SK-N-SH treated with all-trans-retinoic acid at 6 μM for 48 hours (cell line): Measurements from ENCODE around the gene TERC.

Experiments used
- ATAC-seq: fragments of 200-7000 bp; cut with Tn5 transposase; 3 replicates; pipeline ENCODE4 v1.9.1; 2020; ENCODE audit warnings: mild to moderate bottlenecking, moderate library complexity
- ARNTL ChIP-seq: fragments of 450-650 bp; formaldehyde crosslinking; IDR thresholded peaks from 2 replicates; pipeline ENCODE4 v1.5.0; 2020; ENCODE audit warnings: low read depth, mild to moderate bottlenecking, moderate library complexity, borderline replicate concordance
- BACH2 ChIP-seq: fragments of 250-450 bp; sonication (Bioruptor Pico); IDR thresholded peaks from 2 replicates; pipeline ENCODE4 v1.9.0; 2021; ENCODE audit warnings: mild to moderate bottlenecking, borderline replicate concordance
- CSDC2 ChIP-seq: fragments of 250-450 bp; sonication (Bioruptor Pico); IDR thresholded peaks from 2 replicates; pipeline ENCODE4 v1.5.0; 2020; ENCODE audit warnings: mild to moderate bottlenecking, moderate library complexity
- ESRRG ChIP-seq: fragments of 250-450 bp; sonication (Bioruptor Pico); IDR thresholded peaks from 2 replicates; pipeline ENCODE4 v1.6.1; 2021; ENCODE audit warnings: mild to moderate bottlenecking
- GLIS3 ChIP-seq: fragments of 250-450 bp; sonication (Bioruptor Pico); IDR thresholded peaks from 2 replicates; pipeline ENCODE4 v1.5.0; 2020; ENCODE audit warnings: mild to moderate bottlenecking, moderate library complexity
- ISL1 ChIP-seq: fragments of 250-450 bp; sonication (Bioruptor Pico); IDR thresholded peaks from 2 replicates; pipeline ENCODE4 v2.1.2; 2022; ENCODE audit warnings: mild to moderate bottlenecking, moderate library complexity
- OSR1 ChIP-seq: fragments of 250-450 bp; sonication (Bioruptor Pico); IDR thresholded peaks from 2 replicates; pipeline ENCODE4 v1.8.0; 2022; ENCODE audit warnings: moderate library complexity, mild to moderate bottlenecking, inconsistent platforms
- PPARA ChIP-seq: fragments of 250-450 bp; sonication (Bioruptor Pico); IDR thresholded peaks from 2 replicates; pipeline ENCODE4 v1.5.0; 2020; ENCODE audit warnings: mild to moderate bottlenecking, borderline replicate concordance
- RARB ChIP-seq: fragments of 250-450 bp; sonication (Bioruptor Pico); IDR thresholded peaks from 2 replicates; pipeline ENCODE4 v1.8.0; 2021; ENCODE audit warnings: mild to moderate bottlenecking, moderate library complexity
- SNAI2 ChIP-seq: fragments of 250-450 bp; sonication (Bioruptor Pico); IDR thresholded peaks from 2 replicates; pipeline ENCODE4 v1.5.0; 2020; ENCODE audit warnings: mild to moderate bottlenecking, moderate library complexity
- TCF4 ChIP-seq: fragments of 250-450 bp; sonication (Bioruptor Pico); IDR thresholded peaks from 2 replicates; pipeline ENCODE4 v1.8.0; 2021; ENCODE audit warnings: mild to moderate bottlenecking, moderate library complexity, borderline replicate concordance
- TOX ChIP-seq: fragments of 250-450 bp; sonication (Bioruptor Pico); IDR thresholded peaks from 2 replicates; pipeline ENCODE4 v1.8.0; 2021; ENCODE audit warnings: mild to moderate bottlenecking, moderate library complexity, borderline replicate concordance
- ZFP3 ChIP-seq: fragments of 250-450 bp; sonication (Bioruptor Pico); IDR thresholded peaks from 2 replicates; pipeline ENCODE4 v1.5.0; 2020; ENCODE audit warnings: mild to moderate bottlenecking, moderate library complexity
- ZFP30 ChIP-seq: fragments of 450-650 bp; formaldehyde crosslinking; IDR thresholded peaks from 2 replicates; pipeline ENCODE4 v1.5.0; 2022; ENCODE audit warnings: mild to moderate bottlenecking, moderate library complexity
- ZNF565 ChIP-seq: fragments of 450-650 bp; formaldehyde crosslinking; conservative IDR thresholded peaks from 2 replicates; pipeline ENCODE4 v1.5.0; 2020; ENCODE audit warnings: low read depth, mild to moderate bottlenecking, moderate library complexity
- ZNF70 ChIP-seq: fragments of 450-650 bp; formaldehyde crosslinking; IDR thresholded peaks from 2 replicates; pipeline ENCODE4 v1.5.0; 2020; ENCODE audit warnings: mild to moderate bottlenecking, moderate library complexity
- ZNF8 ChIP-seq: fragments of 450-650 bp; formaldehyde crosslinking; IDR thresholded peaks from 2 replicates; pipeline ENCODE4 v1.5.0; 2020; ENCODE audit warnings: mild to moderate bottlenecking, moderate library complexity
- TF ChIP-seq, protein P1 (sequence below): fragments of 250-450 bp; sonication (Bioruptor Pico); IDR thresholded peaks from 2 replicates; pipeline ENCODE4 v1.8.0; 2021; ENCODE audit warnings: low read depth, mild to moderate bottlenecking, moderate library complexity, borderline replicate concordance
- TF ChIP-seq, protein P2 (sequence below): fragments of 250-450 bp; sonication (Bioruptor Pico); IDR thresholded peaks from 2 replicates; pipeline ENCODE4 v1.8.0; 2020; ENCODE audit warnings: mild to moderate bottlenecking, moderate library complexity, borderline replicate concordance
- TF ChIP-seq, protein P3 (sequence below): fragments of 250-450 bp; sonication (Bioruptor Pico); IDR thresholded peaks from 2 replicates; pipeline ENCODE4 v1.5.1; 2021; ENCODE audit warnings: mild to moderate bottlenecking, moderate library complexity
- TF ChIP-seq, protein P4 (sequence below): fragments of 250-450 bp; sonication (Bioruptor Pico); IDR thresholded peaks from 2 replicates; pipeline ENCODE4 v1.5.0; 2020; ENCODE audit warnings: mild to moderate bottlenecking, moderate library complexity
- TF ChIP-seq, protein P5 (sequence below): fragments of 250-450 bp; sonication (Bioruptor Pico); IDR thresholded peaks from 2 replicates; pipeline ENCODE4 v1.5.1; 2020; ENCODE audit warnings: low read depth, mild to moderate bottlenecking, moderate library complexity

TERC gene

DNA sequence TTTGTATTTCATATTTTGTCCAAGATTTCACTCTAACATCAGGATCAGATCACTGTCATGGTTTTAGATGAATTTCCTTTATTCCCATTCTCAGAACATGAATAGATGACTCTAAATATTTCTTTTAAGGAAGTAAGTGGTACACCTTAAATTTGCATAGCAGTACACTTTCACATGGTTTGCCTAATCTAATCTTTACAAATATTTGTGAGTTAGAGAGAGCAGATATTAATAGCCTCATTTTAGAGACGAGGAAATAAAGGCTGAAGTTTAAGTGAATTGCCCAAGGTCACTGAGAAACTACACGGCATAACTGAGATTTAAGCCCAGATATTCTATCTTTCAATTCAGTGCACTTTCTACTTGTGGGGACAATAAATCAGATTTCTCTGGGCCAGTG is 14.2 kb downstream of the TERC start:
- TF ChIP-seq, protein P1, sequence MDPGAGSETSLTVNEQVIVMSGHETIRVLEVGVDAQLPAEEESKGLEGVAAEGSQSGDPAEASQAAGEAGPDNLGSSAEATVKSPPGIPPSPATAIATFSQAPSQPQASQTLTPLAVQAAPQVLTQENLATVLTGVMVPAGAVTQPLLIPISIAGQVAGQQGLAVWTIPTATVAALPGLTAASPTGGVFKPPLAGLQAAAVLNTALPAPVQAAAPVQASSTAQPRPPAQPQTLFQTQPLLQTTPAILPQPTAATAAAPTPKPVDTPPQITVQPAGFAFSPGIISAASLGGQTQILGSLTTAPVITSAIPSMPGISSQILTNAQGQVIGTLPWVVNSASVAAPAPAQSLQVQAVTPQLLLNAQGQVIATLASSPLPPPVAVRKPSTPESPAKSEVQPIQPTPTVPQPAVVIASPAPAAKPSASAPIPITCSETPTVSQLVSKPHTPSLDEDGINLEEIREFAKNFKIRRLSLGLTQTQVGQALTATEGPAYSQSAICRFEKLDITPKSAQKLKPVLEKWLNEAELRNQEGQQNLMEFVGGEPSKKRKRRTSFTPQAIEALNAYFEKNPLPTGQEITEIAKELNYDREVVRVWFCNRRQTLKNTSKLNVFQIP: no peak
- TF ChIP-seq ZFP3 (no peak), GLIS3 (no peak), SNAI2 (CRISPR knock-in tag) (no peak), ISL1 (CRISPR knock-in tag) (no peak), ZNF8 (CRISPR knock-in tag) (no peak), ZNF565 (CRISPR knock-in tag) (no peak), ZNF70 (CRISPR knock-in tag) (no peak), TOX (no peak), BACH2 (CRISPR knock-in tag) (no peak), ZFP30 (no peak), ARNTL (no peak), TCF4 (CRISPR knock-in tag) (no peak), ESRRG (CRISPR knock-in tag) (no peak), OSR1 (CRISPR knock-in tag) (no peak), PPARA (CRISPR knock-in tag) (no peak)
- TF ChIP-seq, protein P2, sequence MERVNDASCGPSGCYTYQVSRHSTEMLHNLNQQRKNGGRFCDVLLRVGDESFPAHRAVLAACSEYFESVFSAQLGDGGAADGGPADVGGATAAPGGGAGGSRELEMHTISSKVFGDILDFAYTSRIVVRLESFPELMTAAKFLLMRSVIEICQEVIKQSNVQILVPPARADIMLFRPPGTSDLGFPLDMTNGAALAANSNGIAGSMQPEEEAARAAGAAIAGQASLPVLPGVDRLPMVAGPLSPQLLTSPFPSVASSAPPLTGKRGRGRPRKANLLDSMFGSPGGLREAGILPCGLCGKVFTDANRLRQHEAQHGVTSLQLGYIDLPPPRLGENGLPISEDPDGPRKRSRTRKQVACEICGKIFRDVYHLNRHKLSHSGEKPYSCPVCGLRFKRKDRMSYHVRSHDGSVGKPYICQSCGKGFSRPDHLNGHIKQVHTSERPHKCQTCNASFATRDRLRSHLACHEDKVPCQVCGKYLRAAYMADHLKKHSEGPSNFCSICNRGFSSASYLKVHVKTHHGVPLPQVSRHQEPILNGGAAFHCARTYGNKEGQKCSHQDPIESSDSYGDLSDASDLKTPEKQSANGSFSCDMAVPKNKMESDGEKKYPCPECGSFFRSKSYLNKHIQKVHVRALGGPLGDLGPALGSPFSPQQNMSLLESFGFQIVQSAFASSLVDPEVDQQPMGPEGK (CRISPR knock-in tag): no peak
- TF ChIP-seq, protein P3, sequence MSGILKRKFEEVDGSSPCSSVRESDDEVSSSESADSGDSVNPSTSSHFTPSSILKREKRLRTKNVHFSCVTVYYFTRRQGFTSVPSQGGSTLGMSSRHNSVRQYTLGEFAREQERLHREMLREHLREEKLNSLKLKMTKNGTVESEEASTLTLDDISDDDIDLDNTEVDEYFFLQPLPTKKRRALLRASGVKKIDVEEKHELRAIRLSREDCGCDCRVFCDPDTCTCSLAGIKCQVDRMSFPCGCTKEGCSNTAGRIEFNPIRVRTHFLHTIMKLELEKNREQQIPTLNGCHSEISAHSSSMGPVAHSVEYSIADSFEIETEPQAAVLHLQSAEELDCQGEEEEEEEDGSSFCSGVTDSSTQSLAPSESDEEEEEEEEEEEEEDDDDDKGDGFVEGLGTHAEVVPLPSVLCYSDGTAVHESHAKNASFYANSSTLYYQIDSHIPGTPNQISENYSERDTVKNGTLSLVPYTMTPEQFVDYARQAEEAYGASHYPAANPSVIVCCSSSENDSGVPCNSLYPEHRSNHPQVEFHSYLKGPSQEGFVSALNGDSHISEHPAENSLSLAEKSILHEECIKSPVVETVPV (CRISPR knock-in tag): no peak
- TF ChIP-seq, protein P4, sequence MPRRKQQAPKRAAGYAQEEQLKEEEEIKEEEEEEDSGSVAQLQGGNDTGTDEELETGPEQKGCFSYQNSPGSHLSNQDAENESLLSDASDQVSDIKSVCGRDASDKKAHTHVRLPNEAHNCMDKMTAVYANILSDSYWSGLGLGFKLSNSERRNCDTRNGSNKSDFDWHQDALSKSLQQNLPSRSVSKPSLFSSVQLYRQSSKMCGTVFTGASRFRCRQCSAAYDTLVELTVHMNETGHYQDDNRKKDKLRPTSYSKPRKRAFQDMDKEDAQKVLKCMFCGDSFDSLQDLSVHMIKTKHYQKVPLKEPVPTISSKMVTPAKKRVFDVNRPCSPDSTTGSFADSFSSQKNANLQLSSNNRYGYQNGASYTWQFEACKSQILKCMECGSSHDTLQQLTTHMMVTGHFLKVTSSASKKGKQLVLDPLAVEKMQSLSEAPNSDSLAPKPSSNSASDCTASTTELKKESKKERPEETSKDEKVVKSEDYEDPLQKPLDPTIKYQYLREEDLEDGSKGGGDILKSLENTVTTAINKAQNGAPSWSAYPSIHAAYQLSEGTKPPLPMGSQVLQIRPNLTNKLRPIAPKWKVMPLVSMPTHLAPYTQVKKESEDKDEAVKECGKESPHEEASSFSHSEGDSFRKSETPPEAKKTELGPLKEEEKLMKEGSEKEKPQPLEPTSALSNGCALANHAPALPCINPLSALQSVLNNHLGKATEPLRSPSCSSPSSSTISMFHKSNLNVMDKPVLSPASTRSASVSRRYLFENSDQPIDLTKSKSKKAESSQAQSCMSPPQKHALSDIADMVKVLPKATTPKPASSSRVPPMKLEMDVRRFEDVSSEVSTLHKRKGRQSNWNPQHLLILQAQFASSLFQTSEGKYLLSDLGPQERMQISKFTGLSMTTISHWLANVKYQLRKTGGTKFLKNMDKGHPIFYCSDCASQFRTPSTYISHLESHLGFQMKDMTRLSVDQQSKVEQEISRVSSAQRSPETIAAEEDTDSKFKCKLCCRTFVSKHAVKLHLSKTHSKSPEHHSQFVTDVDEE (CRISPR knock-in tag): no peak
- ATAC-seq: no peak

DNA sequence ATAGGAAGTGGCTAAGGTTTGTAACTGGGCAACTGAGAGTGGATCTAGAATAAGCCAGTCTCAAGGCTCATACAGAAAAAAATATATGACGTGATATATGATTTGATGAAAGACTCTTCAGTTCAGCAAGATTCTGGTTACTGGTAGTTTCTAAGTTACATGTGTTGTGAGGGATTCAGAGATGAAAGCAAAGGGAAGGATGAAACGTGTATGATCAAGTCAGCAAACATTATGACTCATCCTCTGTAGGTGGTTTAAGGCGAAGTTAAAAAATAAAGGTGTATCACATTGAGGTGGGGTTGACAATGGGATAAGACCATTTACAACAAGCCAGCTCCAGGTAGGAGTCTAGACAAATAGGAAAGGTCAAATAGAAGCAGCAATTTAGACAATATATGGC is 16.2 kb downstream of the TERC start:
- no peak for ATAC-seq
- TF ChIP-seq ARNTL: no peak
- TF ChIP-seq CSDC2 (CRISPR knock-in tag): no peak
- TF ChIP-seq ZNF565 (CRISPR knock-in tag): no peak
- TF ChIP-seq RARB (CRISPR knock-in tag): no peak
- TF ChIP-seq SNAI2 (CRISPR knock-in tag): no peak
- no peak for TF ChIP-seq GLIS3
- TF ChIP-seq ESRRG (CRISPR knock-in tag): no peak
- TF ChIP-seq TCF4 (CRISPR knock-in tag): no peak
- TF ChIP-seq, protein P5, sequence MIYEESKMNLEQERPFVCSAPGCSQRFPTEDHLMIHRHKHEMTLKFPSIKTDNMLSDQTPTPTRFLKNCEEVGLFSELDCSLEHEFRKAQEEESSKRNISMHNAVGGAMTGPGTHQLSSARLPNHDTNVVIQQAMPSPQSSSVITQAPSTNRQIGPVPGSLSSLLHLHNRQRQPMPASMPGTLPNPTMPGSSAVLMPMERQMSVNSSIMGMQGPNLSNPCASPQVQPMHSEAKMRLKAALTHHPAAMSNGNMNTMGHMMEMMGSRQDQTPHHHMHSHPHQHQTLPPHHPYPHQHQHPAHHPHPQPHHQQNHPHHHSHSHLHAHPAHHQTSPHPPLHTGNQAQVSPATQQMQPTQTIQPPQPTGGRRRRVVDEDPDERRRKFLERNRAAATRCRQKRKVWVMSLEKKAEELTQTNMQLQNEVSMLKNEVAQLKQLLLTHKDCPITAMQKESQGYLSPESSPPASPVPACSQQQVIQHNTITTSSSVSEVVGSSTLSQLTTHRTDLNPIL (CRISPR knock-in tag): no peak
- TF ChIP-seq, protein P4 (CRISPR knock-in tag): no peak
